GM19397 (cell line): Measurements from ENCODE around the gene NXNL2.

ENCODE experiments used
- ATAC-seq: cut with Tn5 transposase; IDR thresholded peaks from one replicate; pipeline ENCODE4 v1.9.1; 2021; ENCODE audit warnings: mild to moderate bottlenecking, moderate library complexity; ENCODE audit not compliant: unreplicated experiment

The NXNL2 gene

DNA sequence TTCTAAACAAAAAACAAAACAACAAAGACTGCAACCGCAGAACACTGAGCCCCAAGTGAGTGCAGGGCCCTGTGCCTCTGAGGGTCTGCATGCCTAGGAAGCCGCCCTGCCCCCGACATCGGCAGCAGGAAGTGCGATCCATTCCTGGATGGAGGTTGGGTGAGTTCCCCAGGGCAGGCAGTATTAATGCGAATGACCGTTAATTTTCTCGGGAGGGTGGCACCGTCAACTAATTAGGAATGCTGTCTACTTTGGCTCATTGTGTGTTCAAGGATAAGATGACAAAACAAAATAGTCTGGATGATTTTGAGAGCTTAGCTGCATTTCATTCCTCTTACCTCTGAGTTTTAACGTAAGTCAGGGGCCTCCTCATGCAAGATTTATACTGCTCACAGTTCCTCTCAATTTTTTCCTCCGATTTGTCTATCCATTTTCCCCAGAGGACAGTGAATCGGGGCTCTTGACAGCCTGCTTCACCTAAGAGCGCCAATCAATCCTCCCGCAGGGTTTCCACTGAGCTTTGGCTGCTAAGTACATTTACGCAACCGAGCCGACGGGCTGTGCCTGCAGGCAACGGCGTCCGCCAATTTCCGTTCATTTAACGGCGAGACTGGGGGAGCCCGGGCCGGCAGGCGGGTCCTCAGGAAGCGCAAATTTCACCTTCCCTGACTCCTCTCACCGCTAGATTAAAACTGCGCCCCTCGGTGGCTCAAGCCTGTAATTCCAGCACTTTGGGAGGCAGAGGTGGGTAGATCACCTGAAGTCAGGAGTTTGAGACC, 2.9 kb upstream of the NXNL2 start:
- no peak for ATAC-seq

DNA sequence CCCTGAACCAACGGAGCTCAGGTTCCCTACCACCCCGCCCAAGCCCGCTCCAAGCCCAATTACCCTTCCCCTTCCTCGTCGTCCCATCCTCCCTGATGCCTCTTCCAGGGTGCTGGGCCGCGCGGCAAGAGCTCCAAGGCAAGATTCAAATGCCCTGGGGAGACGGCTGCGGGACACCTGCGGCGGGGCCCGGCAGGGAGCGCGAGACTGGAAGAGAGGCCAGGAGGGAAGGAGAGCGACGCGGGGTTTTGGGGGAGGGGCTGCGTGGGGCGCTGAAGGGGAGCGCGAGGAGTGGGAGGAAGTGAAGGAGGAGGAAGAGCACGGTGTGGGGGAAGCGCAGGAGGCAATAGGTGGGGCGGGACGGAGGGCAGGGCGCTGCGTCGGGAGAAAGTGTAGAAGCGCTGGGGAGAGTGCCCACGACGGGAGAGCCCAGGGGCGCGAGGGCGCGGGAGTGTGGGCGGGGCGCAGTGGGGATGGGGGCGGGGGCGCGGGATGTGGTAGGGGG, 975 bp upstream of the NXNL2 start:
- no peak for ATAC-seq

DNA sequence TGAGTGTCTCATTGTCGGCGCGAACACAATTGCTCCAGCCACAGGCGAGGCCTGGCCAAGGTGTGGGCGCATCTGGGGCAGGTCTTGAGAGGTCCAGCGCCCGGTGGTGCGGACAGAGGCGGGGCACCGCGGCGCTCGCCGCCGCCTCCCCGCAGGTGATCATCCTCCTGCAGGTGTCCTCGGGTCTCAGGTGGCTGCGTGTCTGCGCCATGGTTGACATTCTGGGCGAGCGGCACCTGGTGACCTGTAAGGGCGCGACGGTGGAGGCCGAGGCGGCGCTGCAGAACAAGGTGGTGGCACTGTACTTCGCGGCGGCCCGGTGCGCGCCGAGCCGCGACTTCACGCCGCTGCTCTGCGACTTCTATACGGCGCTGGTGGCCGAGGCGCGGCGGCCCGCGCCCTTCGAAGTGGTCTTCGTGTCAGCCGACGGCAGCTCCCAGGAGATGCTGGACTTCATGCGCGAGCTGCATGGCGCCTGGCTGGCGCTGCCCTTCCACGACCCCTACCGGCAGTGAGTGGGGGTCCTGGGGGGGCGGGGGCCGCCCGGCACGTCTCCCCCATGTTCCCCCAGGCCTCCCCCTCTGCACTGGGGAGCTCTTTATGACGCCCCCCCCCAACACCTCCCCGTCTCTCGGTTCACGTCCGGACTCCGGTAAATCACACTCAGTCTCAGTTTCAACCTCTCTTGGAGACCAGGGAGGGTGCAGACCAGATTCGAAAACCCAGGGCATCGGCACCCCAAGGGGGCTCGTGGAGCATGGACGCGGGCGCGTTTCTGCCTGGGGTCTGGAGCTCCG, 446 bp downstream of the NXNL2 start:
- ATAC-seq: no peak

DNA sequence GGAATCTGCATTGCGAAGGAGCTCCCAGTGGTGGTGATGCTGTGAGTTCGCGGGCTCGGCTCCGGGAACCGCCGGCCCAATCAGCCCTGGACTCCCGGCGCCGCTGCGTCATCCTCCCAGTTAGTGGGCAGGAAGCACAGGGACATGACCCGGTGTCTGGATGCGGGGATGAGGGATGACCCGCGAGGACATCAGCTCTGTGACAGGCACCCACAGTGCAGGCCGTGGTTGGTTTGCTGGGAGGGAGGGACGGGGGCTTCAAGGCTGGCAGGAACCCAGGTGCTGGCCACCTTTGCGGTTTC, 996 bp downstream of the NXNL2 start:
- no peak for ATAC-seq

DNA sequence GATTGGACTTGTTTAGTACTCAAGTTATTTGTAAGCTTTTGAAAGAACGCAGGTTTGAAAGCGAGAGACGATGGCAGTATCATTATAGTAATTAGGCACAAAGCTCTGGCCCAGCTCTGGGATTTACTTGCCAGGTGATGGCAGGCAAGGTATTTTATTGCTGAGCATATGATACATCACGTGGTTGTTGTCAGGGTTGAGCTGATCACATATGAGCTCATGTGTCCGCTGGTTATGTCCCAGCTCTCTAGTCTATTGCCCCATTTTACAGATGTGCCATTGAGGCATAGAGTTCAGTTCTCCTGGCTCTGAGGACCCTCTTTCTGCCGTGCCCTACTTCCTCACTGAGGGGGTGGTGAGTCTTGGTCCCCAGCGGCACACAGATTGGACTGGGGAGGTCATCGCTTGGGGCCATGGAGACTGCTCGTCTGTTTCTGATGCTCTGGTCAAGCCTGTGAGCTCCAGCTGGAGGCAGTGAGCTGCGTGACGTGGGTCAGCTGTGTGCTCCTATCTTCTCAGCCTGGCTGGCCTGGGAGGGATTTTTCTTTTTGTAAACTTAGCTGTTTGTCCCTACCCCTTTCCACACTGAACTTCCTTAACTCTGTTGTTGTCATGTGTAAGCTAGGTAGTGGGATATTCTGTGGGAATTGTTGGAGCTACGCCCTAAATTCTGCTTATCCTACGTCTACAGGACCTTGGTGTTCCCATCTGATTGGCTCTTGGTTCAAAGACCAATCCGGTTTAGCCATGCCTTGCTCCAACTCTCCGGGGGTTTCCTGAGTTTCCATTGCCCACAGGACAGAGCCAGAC, 2.2 kb downstream of the NXNL2 start:
- ATAC-seq: no peak

DNA sequence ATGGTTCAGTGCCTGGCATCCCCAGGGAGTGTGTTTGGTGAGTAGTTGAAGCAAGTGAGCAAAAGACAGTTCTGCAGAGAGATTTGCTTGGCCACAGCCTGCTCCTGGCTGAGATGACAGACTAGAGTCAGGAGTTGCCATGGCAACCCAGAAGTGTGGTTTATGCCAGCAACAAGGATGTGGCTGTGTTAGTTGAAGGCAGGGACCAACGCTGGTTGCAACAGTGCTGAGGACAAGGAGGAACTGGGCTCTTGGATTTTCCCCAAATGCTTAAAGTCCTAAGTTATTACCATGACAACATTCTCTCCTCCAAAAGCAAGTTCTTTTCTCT, 2.7 kb downstream of the NXNL2 start:
- no peak for ATAC-seq

DNA sequence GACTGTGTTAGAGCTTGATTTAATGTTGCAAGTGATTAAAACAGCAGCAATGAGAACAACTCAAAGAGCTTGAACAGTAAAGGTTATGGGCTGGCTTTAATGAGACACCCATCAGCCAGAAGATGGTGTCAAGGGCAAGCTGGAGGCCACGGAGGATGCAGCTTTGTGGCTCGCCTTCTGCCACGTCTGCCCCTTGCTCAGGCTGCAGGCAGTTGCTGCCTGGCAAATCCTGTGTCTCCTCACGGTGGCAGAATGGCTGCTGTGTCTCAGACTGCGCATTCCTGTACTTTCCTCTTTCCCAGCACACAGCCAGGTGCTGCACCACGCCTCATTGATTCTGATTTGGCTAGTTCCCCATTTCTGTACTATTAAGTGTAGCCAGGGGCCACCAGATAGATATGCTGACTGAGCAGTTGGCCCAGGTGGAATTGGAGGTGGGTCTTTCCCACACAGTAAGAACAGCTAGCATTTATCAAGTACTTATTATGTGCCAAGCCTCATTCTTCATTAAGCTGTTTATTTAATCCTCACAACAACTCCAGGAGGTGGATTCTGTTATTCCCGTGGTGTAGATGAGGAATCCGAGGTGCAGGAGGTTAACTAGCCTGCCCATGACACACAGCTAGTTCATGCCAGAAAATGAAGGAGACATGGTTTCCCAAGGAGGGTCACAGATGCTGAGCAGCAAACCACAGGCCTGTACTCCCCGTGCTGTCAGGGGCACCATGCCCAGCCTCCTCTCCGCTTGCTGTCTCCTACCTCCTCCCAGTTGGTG, 3.5 kb downstream of the NXNL2 start:
- no peak for ATAC-seq

DNA sequence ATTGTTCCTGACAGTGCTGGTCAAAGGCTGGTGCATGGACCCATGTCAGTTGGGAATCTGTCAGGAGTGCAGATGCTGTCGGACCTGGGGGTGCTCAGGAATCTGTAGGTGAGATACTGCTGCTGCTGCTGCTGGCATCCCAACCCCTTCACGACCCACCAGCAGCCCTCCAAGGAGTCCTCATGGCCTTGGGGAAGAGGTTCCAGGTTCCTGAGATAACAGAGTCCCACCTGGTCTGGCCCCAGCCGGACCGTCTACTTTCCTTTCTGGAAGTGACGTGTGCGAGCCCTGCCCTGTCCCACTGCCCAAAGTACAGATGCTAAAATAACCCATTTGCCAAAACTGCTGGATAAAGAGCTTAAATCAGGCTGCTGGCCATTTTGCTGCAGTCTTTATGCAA, 4.3 kb downstream of the NXNL2 start:
- no peak for ATAC-seq

DNA sequence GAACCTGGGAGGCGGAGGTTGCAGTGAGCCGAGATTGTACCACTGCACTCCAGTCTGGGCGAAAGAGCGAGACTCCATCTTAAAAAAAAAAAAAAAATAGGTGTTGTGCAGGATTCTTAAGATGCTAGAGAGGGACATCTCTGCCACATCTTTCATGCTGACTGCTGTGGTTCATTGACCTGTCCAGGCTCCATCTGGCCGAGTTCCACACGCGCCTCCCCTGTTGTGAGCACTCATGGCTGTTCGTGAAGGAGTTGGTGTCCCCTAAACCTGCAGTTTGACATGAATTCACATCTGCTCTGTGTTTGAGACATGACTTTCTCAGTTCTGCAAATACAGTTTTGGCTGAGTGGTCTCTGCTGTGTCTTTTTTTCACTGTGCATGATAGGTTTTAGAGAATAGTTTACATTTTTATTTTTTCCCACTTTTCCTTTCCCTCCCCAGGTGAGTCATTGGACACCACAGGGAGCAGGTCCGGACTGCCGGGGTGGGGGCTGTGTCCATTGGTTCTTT, 5.3 kb downstream of the NXNL2 start:
- no peak for ATAC-seq

DNA sequence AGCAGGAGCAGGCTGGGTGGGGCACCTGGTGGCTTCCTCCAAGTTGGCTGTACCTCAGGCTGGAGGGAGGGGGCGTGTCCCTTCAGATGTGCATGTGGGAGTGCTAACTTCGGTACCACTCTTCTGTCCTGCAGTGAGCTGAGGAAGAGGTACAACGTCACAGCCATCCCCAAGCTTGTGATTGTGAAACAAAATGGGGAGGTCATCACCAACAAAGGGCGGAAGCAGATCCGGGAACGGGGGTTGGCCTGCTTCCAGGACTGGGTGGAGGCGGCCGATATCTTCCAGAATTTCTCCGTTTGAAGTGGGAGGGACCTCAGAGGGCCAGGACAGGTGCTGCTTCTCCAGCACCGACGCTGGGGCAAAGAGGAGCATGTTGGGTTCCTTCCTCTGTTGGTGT, 9.3 kb downstream of the NXNL2 start:
- no peak for ATAC-seq

DNA sequence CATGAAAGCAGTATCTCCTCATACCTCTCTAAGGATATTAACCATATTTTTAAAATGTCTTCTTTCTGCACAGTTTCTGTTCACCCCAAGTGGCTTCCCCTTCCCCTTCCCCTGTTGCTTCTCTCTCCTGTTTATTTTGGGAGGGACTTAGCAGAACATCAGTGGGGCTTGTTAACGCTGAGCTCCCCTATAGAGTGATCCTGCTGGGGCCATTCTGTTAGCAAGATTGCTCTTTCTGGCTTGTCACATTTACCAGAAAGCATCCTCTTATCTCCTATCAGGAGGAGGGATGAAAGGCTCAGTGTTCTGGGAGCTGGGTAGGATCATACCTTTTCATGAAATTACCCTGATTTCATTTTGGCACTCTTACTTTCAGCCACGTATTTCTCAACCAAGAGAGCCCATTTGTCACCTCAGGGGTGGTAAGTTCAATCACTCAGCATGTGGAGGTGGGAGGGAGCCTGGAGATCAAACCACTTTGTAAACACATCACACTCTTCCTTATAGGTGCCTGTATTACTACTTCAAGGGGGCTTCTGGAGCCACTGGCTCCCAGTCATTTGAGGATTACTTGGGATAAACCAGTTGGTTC, 16.7 kb downstream of the NXNL2 start:
- no peak for ATAC-seq

DNA sequence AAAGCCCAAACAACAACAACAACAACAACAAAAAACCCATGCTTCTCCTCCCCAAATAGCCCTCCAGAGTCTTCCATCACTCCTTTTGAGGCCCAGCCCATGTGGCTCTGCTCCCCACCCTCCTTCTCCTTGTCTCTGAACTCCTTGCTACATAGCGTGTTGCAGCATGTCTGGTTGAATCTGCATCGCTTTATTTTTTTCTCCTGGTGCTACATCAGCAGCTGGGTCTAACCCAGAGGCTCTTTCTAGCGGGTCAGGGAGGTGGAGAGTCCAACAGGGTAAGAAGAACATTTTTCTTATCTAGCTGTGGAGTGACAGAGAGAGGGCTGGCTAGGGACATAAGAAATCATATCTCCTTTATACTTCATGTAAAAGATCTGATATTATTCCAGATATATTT, 18.4 kb downstream of the NXNL2 start:
- ATAC-seq: no peak

DNA sequence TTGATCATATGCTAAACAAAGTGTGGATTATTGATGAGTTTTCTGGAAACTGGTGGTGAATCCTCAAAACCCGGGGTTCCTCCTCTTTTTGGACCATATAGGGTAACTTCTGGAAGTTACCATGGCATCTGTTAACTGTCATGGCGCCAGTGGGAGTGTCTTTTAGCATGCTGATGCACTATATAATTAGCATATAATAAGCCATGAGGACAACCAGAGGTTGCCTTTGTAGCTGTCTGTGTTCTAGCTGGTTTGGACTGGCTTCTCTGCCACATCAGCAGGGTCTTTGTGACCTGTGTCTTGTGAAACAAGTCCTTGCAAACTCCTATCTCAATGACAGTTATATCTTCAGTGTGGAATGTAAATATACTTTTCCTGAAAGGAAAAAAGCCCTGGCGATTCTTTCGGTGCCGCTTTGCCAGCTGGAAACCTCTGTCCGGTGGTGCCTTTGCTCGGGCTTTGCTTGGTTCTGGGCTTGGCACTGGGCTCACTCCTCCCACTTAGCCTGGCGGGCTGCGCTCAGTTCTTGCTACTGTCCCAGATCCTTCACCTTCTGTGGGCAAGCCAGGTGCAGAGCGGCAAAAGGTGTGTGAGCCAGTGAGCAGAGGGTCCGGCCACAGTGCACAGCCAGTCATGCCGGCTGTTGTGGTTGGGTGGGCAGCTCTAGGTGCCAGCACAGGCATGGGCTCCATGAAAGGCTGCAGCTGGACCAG, 20.4 kb downstream of the NXNL2 start:
- ATAC-seq: no peak

DNA sequence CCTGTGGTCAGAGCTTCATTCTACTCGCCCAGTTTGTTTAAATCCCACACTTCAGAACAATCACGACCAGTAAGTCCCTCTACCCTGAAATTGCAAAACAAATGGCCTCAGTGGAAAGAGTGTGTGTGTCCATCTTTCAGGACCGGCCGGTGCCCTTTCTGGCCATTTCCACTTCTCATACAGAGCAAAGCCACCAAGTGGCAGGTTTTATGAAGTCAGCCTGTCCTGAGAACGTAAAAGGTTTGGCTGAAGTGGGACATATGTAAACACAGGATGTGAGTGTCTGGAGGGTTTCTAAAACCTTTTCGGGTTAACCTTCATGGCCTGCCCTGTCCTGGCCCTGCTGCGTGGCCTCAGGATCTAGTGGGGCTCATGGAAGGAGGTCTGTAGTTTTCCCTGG, 24.7 kb downstream of the NXNL2 start:
- ATAC-seq: no peak

DNA sequence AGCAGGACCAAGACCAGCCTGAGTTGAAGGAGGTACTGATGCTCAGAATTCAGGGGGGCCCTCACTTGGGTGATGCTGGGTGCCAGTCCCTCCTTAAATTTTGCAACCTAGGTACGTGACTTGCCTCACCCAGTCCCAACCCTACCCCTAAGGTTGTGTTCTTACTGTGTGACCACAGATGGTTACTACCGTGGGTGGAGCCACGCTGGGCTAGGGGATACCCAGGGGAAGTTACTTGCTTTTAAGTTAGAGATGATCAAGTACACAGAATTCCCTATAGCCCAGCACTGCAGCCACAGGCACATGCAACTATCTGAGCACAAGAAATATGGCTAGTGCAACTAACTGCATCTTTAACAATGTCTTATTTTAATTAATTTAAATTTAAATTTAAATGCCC, 32.9 kb downstream of the NXNL2 start:
- no peak for ATAC-seq

DNA sequence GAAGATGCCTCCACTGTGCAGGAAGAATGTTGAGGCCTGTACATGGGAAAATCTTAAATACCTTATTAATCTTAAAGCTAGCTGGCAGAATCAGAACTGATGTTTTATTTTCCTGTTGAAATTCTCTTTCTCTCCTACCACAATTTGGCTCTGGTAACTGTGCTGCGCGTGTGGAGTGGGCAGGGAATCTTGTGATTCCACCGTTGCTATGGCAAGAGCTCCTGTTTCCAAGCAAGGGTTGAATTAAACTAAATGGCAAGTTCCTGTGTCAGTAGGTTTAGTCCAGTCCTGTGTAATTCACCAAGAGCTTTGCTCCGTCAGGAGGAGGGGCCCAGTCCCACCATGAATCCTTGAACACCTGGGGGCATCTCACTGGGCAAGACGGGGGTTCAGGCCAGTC, 36.4 kb downstream of the NXNL2 start:
- ATAC-seq: no peak

DNA sequence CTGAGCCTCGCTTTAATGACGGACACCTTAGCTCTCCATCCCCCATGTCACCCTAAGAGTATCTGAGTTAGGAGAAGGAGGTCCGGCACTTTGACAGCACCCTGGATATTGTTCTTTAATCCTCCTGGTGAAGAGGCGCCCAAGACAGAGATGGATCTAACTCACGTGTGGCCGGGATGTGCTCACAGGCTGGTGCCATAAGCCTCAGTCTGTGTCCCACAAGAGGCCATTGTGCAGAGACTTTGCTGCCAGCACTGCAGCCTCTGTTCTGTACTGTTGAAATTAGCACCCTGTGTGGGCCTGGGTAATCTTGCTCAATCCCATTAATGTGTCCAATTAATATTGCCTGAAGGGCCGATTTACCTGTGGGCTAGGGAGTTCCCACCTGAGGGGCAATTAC, 37.7 kb downstream of the NXNL2 start:
- no peak for ATAC-seq

DNA sequence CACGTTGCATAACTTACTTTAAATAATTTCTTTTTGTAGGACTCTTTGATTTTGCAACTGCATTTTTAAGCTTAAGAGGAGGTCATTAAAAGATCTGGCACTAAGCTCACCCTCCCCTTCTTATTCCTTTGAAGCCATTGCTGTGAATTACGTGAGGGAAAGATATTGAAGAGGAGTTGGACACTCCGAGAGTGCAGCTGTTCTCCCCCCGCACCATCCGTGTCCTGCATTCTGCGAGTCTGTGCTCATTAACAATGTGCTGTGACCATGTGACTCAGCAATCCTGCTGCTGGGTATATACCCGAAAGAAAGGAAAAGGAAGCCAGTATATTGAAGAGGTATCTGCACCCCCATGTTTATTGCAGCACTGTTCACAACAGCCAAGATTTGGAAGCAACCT, 40.0 kb downstream of the NXNL2 start:
- ATAC-seq: no peak

DNA sequence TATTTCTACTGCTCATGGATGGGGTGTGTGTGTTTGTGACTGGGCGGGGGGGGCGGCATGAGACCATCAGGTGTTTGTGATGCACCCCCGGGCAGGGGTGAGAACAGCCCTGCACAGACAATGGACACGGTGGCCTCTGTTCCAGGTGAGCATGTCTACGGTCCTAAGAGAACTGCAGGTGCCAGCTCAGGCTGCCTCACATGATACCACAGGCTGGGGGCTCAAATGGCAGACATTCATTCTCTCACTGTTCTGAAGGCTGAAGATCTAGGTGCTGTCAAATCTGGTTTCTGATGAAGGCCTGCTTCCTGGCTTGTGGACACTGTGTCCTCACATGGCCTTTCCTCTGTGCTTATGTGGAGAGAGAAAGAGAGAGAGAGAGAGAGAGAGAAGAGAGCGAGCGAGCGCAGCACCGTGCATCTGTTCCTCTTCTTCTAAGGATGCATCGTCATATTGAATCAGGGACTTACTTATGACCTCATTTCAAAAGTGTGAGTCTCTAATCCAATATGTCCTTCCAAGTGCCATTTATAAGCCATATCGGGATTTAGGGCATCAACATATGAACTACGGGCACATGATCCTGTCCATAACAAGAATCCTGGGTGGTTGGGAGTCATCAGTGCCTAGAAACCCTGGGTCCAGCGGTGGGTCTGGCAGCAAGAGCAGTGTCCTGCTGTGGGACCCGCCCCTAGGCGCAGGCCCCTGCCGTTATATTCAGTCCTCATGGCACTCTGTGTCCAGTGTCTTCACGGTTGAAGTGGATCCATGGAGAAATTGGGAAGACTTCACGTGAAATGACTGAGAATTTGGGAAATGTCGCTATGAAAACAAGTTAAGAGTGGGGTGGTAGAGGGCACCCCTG, 42.5 kb downstream of the NXNL2 start:
- ATAC-seq: no peak
